GM21786 (cell line): Measurements from ENCODE around the gene ADGRL2.

ENCODE experiments used
- ATAC-seq: cut with Tn5 transposase; IDR thresholded peaks from one replicate; pipeline ENCODE4 v1.9.1; 2021; ENCODE audit not compliant: unreplicated experiment

ADGRL2 gene

GRCh38 chr1:81976539-81976938 lies 175.8 kb downstream of the ADGRL2 start:
- no peak for ATAC-seq

- no peak for ATAC-seq
These were observed 178.2 kb downstream of the ADGRL2 start for GRCh38 chr1:81978945-81979344.

GRCh38 chr1:81982523-81982922 lies 181.8 kb downstream of the ADGRL2 start:
- ATAC-seq, result no peak

GRCh38 chr1:81989524-81989923 lies 188.8 kb downstream of the ADGRL2 start:
- no peak for ATAC-seq

- ATAC-seq, result no peak
These were observed 189.5 kb downstream of the ADGRL2 start for GRCh38 chr1:81990241-81990640.

- ATAC-seq, result no peak
These were observed 197.4 kb downstream of the ADGRL2 start for GRCh38 chr1:81998165-81998564.

GRCh38 chr1:81999364-81999763 lies 198.6 kb downstream of the ADGRL2 start:
- no peak for ATAC-seq

GRCh38 chr1:82000221-82000620 lies 199.5 kb downstream of the ADGRL2 start:
- no peak for ATAC-seq

GRCh38 chr1:82001345-82001744 lies 200.6 kb downstream of the ADGRL2 start:
- no peak for ATAC-seq

- no peak for ATAC-seq
These were observed 207.1 kb downstream of the ADGRL2 start for GRCh38 chr1:82007804-82008203.

GRCh38 chr1:82013702-82014101 lies 213.0 kb downstream of the ADGRL2 start:
- no peak for ATAC-seq

GRCh38 chr1:82015444-82015843 lies 214.7 kb downstream of the ADGRL2 start:
- ATAC-seq, result no peak

- ATAC-seq, result no peak
These were observed 217.6 kb downstream of the ADGRL2 start for GRCh38 chr1:82018319-82018718.

- no peak for ATAC-seq
These were observed 218.8 kb downstream of the ADGRL2 start for GRCh38 chr1:82019508-82019907.

GRCh38 chr1:82030830-82031229 lies 230.1 kb downstream of the ADGRL2 start:
- no peak for ATAC-seq

- no peak for ATAC-seq
These were observed 231.3 kb downstream of the ADGRL2 start for GRCh38 chr1:82032068-82032467.

GRCh38 chr1:82034812-82035211 lies 234.1 kb downstream of the ADGRL2 start:
- ATAC-seq, result no peak
